HG03457 (cell line): ENCODE measurements around the gene THSD4.

Source experiments
- ATAC-seq: cut with Tn5 transposase; IDR thresholded peaks from one replicate; pipeline ENCODE4 v1.9.1; 2021; ENCODE audit warnings: moderate number of reproducible peaks; ENCODE audit not compliant: unreplicated experiment

THSD4 gene

DNA sequence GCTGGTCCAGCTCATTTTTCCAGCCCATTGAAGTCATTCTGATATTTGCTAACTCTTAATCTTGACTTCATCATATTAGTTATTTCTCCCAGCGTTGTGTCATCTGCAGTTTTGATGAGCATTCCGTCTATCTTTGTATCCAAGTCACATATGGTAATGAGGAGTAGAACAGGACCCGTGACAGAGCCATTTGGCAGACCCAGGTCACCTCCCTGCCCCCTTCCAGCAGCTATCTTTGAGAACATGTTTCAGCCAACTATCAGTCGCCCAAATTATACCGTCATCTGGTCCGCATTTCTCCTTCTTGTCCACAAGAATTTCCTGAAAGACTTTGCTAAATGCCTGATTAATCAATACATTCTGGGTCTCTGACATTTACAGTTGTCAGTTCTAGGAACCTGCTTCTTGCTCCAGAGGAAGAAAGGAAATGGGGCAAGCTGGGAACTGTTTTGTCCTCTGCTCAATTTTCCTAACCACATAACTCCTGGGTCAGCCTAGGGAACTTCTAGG is 347.9 kb downstream of the THSD4 start:
- no peak for ATAC-seq

DNA sequence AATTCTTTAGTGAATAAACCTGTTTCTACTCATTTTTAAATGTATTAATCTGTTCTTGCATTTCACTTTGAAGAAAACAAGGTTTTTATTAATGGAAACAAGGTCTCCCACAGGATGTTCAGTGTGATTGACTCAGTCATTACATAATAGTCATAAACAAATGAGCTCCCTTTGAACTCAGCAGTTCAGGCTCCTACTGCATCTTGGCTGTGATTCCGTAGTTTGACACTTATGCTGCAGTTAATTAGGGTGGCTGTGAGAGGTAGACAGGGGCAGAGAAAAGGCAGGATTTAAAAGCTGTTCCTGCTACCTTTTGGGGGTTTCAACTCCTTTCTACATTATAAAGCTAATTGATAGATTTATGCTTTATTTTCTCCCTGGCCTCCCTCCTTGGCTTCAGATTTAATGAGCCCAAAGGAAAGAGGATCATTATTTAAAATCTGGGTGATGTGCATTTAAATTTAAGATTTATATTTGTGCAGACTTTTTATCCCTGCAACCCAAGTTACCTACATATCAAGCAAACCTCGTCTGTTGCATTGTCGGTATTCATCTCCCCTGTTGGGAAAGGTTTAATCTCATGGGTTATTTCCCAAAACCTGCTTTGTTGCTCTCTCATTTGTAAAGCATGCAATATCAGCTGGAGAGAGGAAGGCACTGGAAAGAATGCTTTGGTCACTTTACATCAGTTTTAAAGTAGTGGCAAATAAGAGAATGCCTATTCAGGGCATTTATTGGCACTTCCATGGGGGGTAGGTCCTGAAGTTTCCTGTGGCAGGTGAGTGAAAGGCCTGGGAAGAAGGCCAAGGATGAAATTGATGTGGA is 350.1 kb downstream of the THSD4 start:
- no peak for ATAC-seq

- no peak for ATAC-seq
Measured at GRCh38 chr15:71468715-71469114, 353.4 kb downstream of the THSD4 start.

GRCh38 chr15:71469413-71469812 is 354.1 kb downstream of the THSD4 start:
- no peak for ATAC-seq

DNA sequence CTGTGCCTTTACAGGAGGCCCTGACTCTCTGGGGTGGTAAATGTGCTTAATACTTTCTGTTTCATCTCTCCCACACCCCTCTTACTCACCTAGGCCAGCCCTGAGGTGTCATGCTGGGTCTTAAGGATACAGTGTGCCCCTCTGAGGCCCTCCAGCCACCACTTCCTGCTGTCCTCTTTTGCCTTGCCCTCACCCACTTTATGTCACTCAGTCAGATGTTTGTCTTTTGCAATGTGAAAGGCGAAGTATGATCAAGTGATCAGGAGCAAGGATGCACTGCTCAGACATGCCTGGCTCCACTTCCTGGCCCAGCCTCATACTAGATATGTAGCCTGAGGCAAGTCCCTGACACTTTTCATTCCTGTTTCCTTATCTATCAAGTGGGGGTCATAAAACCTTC is 356.1 kb downstream of the THSD4 start:
- no peak for ATAC-seq

DNA sequence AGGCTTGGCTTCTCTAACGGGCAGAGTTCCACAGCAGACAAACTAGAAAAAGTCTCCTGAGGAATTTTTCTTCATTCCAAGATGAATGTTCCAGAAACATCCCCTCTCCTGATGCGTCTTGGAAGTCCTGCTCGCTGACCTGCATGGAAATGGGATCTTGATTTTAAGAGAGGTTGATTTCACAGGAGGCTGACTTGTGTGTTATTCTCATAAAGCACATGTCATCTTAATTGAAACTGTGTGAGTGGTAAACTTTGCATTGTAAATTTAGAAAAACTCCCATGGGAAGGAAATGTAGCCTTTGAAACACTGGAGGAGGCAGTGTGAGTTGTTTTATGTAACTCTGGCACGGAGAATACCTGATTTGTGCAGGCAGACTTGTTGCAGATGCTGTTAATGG is 357.3 kb downstream of the THSD4 start:
- ATAC-seq: no peak

GRCh38 chr15:71473751-71474150 is 358.5 kb downstream of the THSD4 start:
- no peak for ATAC-seq

DNA sequence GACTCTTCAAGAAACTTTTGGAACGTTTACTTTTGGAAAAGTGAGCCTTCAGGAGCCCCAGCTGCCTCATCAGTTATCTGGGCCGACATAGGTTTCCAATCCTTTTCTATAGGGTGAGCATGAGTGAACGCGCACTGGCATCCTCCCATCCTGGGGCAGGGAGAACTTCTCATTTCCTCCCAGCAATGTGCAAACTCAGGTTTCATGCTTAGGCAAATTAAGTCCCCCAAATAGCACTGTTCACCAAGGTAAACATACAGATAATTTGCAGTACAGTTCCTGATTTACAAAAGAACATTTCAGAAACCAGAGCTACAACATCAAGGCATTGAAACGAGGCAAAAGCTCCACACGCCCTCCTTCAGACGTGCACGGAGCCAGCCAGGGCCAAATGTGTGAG is 361.6 kb downstream of the THSD4 start:
- no peak for ATAC-seq

DNA sequence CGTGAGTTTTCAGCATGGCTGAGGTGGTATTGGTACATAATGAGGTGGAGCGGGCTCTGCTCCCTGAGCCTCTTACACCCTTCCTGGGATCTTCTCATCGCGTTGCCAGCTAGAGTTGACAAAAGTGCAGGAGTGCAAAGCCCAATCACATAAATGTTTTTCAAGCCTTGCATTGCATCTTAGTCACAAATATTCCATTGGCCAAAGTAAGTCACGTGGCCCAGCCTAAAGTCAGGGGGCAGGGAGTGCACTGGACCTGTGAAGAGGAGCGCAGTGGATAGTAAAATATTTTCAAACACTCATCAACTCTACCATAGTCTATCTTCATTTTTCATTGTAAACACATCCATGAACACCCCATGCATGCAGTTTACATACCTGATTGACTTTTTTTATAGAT is 365.3 kb downstream of the THSD4 start:
- no peak for ATAC-seq

DNA sequence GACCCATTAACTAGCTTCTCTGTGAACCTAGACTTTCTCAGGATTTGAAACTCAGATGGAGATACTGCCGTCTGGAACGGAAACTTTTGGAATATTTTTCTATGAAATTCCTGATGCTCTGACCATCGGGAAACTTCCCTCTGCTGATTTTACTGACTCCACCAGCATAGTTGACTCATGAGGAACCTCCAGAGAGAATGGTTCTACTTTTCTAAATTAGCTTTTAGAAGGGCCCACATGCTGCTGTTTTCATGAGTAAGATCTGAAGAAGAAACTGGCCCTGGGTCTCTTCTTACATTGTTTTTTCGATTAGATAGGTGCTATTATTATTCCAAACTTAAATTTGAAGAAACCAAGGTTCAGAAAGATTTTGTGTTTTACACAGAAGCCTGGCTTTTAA is 368.8 kb downstream of the THSD4 start:
- no peak for ATAC-seq

DNA sequence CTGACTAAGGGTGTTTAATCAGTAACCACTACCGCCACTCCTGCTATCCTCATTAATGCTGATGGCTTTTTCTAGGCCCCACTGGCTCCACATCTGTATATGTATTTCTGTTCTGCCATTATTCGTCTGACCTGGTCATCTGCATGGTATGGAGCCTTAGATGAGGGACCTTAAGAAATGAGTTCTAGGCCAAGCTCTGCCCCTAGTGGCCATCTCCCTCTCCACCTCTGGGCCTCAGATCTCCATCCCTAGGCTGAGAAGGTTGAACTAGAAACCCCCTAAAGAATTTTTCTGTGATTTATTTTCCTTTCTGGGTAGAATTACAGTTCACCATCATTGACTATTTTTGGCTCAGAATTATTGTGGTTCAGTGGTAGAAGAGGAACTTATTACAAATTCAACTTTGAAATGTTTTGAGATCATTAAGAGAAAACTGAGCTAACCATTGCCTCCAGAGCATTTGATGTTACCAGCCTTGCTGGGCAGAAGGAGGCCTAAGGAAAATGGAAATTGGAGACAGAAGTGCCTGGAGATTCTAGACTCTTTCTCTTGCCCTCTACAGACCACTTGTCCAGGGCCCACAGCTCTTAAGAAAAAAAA is 369.9 kb downstream of the THSD4 start:
- ATAC-seq: no peak

- ATAC-seq: no peak
Measured at GRCh38 chr15:71489570-71489969, 374.3 kb downstream of the THSD4 start.

DNA sequence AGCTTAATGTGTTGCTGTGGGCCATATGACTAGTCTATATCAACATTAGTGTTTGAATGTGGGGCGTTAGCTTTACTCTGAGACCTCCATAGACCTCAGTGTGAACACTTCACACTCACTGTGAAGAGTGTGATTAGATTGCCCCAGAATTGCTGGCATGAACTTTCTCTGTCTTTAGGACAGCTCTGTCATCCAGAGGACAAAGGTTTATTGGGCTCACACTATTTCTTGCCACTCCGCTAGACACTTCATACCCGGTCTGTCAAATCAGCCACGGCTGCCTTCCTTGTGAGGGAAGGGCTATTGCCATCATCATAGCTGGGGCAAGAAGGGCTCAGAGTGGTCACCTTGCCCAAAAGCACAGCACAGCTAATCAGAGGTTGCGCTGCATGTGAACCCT is 378.3 kb downstream of the THSD4 start:
- no peak for ATAC-seq

DNA sequence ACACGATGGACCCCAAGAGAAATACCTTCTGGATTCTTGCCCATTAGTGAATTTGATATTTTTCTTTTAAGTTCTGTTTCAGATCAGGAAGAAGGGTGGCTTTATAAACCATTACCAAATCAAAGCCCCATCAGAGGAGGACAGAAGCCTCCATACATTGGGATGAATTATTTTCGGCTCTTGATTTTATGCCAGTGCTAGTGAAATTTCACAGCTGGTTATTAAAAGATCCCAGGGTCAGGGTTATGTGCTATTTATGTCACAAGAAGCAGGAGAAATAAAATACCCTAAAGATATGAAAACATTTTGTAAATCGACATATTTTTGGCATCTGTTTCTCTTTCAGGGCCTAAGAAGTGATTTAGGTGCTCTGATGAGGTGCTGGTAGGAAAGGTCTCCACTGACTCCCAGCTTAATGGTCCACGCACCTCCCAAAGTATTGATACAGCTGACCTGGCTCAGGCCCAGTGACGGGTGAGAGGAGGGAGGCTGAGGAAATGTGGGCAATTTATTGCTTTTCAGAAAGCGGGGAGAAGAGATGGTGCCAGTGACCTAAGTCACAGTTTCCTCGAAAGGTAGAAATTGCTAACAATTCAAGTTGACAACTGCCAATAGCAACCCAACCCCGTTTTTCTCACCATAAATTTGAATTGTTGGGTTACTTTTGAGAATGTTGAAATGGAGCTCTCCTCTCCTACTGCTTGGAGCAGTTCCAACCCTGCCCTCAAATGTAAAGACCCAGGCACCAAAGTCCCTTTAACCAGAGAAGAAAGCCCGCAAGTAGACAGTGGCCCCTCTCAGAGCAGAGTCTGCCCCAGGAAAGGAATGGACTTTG is 379.5 kb downstream of the THSD4 start:
- ATAC-seq: no peak

DNA sequence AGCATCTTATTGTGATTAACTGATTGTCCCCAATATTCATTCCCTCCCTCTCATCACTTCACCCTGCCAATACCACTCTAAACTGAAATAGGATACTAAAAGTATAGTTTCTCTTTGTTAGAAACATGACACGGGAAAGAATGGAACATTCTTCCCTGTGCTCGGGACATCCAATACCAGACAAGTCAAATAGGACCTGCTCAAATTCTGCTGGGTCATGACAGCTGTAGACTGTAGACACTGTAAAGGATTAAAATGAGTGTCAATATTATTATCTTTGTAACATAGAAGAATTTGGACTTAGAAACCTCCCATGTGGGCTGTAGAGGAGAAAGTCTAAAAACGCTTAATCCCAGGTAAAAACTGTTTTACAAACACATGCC is 380.1 kb downstream of the THSD4 start:
- no peak for ATAC-seq

GRCh38 chr15:71496336-71496955 is 381.2 kb downstream of the THSD4 start:
- no peak for ATAC-seq

DNA sequence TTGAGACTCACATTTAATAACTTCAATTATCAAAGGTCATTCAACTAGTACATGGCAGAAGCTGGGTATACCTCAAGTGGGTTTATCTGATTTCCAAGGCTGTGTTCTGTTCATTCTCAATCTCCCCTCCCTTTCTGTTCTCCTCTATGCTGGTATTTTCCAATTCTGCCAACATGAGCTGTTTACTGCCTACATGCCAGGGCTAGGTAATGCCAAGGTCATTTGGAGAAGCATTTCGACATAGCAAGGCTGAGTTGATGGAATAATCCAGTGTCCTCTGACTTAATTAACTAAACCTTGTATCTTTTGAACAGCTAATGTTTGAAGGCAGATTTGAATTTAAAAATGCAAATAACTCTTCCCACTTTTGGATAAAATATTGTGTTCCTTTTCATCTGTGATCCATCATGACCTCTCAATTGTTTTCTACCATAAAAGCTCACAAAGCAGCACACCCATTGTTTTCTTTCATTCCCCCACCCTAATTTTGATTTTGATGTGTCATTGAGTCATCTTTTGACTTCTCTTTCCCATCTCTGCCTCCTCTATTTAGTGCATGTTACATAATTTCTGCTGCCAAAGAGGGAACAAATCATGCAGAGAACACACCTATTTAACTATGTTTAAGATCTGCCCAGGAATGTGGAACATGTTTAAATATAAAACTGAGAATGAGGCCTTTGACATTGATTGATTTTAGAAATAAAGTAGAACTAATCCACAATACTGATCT is 386.2 kb downstream of the THSD4 start:
- ATAC-seq: no peak

- ATAC-seq: no peak
Measured at GRCh38 chr15:71502077-71502432, 386.8 kb downstream of the THSD4 start.

DNA sequence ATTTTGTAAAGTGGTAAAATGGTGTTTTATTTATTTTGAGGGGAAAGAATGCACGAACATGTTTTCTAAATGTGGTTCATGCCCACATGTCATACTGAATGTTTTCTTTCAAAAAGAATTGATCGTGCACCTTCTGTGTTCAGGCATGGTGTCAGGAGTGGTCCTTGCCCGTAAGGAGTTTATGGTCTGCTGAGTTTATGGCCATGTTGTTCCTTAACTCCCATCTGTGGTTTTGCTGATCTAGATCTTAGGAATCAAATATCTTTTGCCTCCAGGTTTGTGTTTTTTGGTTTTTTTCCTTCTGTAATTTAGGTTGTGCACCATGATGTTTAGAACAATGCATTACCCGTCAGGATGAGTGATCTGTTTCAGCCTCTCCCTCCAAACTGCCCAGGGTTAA is 390.7 kb downstream of the THSD4 start:
- ATAC-seq: no peak

GRCh38 chr15:71506946-71507345 is 391.7 kb downstream of the THSD4 start:
- ATAC-seq: no peak
